ENCODE measurements around the gene DPPA5. TPM values are rescaled to one million over a fixed set of nuclear protein-coding genes. Genes with fewer than 3 reads are reported as not detected.

The DPPA5 gene
- total and polyA plus RNA-seq, 9 of the 15 experiments (the other 6 are each of a cell fraction or from before 2014, with no cell fraction given) = not detected

DNA sequence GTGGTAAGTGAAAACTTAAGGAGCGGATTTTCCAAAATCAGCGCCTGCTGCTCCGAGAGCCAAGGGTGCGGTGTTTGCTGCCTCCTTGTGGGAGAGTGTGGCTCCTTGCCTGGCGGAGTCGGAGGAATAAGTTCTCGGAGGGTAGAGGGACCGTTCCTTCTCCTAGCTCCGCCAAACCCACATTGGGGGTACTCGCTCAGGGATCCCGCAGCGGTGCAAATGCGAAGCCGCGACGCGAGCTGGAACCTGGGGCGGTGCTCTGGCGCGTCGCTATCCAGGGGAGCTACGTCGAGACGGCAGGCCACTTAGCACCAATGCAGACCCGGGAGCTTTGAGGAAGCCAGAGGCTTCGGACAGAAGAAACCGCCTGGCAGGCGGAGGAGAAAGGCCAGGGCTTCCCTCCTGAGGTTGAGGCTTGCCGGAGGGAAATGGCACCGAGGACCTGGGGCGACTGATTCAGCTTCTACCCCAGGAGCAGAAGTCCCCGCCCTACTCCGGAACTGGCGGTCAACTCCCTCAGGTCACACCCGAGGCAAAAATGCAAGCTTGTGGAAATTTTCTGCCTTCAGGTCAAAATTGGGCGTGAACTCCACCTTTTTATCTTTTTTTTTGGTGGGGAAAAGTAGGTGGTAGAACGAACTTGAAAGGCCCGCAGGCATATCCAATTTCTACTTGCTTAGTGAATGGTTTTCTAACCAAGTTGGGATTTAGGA is 34.9 kb upstream of the DPPA5 start (continued):
- TF ChIP-seq, protein P1, sequence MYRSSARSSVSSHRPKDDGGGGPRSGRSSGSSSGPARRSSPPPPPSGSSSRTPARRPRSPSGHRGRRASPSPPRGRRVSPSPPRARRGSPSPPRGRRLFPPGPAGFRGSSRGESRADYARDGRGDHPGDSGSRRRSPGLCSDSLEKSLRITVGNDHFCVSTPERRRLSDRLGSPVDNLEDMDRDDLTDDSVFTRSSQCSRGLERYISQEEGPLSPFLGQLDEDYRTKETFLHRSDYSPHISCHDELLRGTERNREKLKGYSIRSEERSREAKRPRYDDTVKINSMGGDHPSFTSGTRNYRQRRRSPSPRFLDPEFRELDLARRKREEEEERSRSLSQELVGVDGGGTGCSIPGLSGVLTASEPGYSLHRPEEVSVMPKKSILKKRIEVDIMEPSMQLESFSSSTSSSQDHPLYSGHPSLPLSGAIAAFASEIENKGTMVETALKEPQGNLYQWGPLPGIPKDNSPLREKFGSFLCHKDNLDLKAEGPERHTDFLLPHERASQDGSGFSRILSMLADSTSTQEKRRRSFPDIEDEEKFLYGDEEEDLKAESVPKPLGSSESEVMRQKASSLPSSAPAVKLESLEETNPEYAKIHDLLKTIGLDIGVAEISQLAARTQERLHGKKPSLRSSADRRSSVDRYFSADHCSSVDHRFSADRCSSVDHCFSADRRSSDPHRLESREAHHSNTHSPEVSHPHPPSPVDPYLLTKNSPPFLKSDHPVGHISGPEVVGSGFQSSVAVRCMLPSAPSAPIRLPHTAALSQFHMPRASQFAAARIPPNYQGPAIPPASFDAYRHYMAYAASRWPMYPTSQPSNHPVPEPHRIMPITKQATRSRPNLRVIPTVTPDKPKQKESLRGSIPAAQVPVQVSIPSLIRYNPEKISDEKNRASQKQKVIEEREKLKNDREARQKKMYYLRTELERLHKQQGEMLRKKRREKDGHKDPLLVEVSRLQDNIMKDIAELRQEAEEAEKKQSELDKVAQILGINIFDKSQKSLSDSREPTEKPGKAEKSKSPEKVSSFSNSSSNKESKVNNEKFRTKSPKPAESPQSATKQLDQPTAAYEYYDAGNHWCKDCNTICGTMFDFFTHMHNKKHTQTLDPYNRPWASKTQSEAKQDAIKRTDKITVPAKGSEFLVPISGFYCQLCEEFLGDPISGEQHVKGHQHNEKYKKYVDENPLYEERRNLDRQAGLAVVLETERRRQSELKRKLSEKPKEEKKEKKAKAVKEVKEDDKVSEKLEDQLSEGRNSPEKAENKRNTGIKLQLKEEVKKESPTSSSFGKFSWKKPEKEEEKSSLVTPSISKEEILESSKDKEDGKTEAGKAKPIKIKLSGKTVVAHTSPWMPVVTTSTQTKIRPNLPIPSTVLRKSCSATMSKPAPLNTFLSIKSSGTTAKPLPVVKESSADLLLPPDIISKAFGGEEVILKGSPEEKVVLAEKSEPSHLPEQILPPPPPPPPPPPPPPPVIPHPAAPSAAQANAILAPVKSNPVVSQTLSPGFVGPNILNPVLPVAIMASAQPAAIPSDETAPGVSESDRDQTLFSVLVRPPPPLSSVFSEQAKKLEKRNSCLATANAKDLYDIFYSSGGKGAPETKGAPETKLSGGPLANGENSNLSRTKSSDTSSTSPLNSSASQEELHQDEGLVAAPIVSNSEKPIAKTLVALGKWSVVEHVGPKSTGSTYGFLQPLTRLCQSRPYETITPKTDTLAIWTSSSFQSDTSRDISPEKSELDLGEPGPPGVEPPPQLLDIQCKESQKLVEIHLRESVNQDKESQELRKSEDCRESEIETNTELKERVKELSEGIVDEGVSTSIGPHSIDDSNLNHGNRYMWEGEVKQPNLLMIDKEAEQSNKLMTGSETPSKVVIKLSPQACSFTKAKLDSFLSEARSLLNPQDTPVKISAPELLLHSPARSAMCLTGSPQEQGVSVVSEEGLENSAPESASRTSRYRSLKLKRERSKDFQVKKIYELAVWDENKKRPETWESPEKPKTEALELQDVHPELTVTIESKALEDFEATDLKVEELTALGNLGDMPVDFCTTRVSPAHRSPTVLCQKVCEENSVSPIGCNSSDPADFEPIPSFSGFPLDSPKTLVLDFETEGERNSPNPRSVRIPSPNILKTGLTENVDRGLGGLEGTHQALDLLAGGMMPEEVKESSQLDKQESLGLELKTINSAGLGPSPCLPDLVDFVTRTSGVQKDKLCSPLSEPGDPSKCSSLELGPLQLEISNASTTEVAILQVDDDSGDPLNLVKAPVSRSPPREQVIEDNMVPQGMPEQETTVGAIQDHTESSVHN (IDR thresholded peaks at IDR 0.05; ENCODE audit: borderline replicate concordance in 1 of 2, low read depth in 1 of 2) = no peak
- TF ChIP-seq OTX1 (CRISPR knock-in tag; IDR thresholded peaks at IDR 0.05) (no peak), KDM4B (IDR thresholded peaks at IDR 0.05; ENCODE audit: borderline replicate concordance in 2 of 2, low read depth in 1 of 2) (no peak), TCF7L2 (IDR thresholded peaks at IDR 0.05; ENCODE audit: low read depth, low read length) (no peak; the same call in 1 of the 2 replicates), SPI1 (IDR thresholded peaks at IDR 0.05; ENCODE audit: borderline replicate concordance, low read depth, low read length) (peak; percentile 67; the same call in 1 of the 2 replicates), THRAP3 (IDR thresholded peaks at IDR 0.05; ENCODE audit: borderline replicate concordance) (no peak), EHMT2 (IDR thresholded peaks at IDR 0.05) (no peak), ELF2 (CRISPR knock-in tag; IDR thresholded peaks at IDR 0.05) (no peak), RFX7 (CRISPR knock-in tag; IDR thresholded peaks at IDR 0.05) (no peak)
- TF ChIP-seq, protein P2, sequence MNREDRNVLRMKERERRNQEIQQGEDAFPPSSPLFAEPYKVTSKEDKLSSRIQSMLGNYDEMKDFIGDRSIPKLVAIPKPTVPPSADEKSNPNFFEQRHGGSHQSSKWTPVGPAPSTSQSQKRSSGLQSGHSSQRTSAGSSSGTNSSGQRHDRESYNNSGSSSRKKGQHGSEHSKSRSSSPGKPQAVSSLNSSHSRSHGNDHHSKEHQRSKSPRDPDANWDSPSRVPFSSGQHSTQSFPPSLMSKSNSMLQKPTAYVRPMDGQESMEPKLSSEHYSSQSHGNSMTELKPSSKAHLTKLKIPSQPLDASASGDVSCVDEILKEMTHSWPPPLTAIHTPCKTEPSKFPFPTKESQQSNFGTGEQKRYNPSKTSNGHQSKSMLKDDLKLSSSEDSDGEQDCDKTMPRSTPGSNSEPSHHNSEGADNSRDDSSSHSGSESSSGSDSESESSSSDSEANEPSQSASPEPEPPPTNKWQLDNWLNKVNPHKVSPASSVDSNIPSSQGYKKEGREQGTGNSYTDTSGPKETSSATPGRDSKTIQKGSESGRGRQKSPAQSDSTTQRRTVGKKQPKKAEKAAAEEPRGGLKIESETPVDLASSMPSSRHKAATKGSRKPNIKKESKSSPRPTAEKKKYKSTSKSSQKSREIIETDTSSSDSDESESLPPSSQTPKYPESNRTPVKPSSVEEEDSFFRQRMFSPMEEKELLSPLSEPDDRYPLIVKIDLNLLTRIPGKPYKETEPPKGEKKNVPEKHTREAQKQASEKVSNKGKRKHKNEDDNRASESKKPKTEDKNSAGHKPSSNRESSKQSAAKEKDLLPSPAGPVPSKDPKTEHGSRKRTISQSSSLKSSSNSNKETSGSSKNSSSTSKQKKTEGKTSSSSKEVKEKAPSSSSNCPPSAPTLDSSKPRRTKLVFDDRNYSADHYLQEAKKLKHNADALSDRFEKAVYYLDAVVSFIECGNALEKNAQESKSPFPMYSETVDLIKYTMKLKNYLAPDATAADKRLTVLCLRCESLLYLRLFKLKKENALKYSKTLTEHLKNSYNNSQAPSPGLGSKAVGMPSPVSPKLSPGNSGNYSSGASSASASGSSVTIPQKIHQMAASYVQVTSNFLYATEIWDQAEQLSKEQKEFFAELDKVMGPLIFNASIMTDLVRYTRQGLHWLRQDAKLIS (CRISPR knock-in tag; IDR thresholded peaks at IDR 0.05) = 0 out of 2 replicates have a peak, but pooled peaks have one; percentile 30
- TF ChIP-seq, protein P3, sequence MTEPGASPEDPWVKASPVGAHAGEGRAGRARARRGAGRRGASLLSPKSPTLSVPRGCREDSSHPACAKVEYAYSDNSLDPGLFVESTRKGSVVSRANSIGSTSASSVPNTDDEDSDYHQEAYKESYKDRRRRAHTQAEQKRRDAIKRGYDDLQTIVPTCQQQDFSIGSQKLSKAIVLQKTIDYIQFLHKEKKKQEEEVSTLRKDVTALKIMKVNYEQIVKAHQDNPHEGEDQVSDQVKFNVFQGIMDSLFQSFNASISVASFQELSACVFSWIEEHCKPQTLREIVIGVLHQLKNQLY (CRISPR knock-in tag; conservative IDR thresholded peaks at IDR 0.05) = no peak
- TF ChIP-seq, protein P4, sequence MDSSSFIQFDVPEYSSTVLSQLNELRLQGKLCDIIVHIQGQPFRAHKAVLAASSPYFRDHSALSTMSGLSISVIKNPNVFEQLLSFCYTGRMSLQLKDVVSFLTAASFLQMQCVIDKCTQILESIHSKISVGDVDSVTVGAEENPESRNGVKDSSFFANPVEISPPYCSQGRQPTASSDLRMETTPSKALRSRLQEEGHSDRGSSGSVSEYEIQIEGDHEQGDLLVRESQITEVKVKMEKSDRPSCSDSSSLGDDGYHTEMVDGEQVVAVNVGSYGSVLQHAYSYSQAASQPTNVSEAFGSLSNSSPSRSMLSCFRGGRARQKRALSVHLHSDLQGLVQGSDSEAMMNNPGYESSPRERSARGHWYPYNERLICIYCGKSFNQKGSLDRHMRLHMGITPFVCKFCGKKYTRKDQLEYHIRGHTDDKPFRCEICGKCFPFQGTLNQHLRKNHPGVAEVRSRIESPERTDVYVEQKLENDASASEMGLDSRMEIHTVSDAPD (CRISPR knock-in tag; IDR thresholded peaks at IDR 0.05) = no peak

Data from K562 (cell line).